GM21390 (cell line): ENCODE measurements around the gene HSD17B8.

Experiments used
- ATAC-seq: cut with Tn5 transposase; IDR thresholded peaks from one replicate; pipeline ENCODE4 v1.9.1; 2021; ENCODE audit not compliant: unreplicated experiment

Gene HSD17B8

DNA sequence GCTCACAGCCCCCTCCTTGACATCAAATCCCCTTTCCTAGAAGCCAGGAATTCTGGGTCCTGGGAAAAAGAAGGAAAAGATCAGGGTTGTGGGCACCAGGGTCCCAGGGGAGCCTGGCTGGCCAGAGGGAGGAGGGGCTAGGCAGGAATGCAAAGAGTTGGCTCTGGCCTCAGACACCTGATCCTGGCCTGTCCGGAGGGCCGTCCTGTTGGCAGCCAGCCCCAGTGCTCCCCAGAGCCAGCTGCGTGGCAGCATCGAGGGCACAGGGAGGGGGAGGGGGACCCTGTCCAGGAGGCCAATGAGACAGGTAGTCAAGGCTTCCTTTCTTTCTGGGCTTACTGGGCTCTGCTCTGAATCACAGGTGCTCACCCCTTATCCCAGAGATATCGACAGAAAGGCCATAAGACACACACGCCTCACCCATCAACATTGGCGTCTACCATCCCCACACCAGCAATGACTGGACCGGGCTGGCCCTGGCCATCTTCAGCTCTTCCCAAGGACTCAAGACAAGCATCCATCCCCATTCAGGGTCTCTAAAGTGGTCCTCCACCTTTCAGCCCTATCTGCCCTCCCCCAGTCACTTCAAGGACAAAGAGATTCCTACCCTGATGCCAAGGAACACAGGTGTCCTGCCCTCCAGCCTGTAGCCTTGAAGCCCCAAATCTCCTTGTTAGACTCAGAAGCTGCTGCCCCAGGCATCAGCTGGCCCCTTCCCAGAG lies 12.9 kb upstream of the HSD17B8 start:
- ATAC-seq = no peak

- ATAC-seq = no peak
These were observed 12.3 kb upstream of the HSD17B8 start, which contains the start of gene COL11A2 for GRCh38 chr6:33192105-33192646. TSS of gene COL11A2 (minus strand) at chr6:33192467. CDS start at chr6:33192240, 227 bp downstream.

- no peak for ATAC-seq
These were observed 11.5 kb upstream of the HSD17B8 start for GRCh38 chr6:33192671-33193602.

DNA sequence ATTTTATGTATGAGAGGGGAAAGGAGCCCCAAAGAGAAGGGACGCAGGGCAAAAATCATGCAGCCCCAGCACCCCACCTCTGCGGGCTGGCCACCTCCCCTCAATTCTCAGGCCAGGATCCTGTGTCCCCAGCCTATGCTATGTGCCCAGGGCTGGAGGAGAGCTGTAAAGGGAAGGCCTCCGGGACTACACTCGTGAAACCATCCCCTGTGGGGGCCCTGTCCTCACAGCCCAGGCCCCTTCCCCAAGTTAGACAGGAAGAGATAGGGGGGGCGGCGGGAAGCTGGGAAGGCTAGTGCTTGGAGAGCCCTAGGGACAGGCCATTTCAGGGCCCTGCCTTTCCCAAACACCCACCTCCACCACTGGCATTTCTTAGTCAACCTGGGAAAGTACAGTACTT lies 10.8 kb upstream of the HSD17B8 start:
- ATAC-seq = no peak

DNA sequence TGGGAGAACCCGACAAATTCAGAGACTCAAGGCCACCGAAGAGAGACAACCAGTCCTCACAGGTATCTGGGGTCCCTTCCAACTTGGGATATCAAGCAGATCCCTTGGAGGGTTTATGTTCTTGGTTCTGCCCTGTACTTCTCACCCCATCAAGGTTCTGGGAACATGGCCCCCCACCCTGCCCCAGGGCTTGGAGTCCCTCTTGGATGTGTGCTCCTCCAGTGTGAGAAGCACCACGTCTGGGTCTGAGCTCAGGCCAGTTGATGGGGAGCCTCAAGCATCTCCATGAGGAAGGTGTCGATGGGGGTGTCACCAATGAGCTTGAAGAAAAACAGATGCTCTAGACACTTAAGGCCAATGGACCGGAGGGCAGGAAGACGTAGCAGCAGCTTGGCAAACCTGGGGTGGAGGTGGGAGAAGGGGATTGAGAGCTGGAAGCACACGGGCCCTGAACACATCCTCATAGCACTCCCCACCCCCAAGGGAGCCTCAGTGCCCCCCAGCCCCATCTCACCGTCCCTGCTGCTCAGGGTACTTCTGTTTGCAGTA lies 9.9 kb upstream of the HSD17B8 start:
- ATAC-seq = no peak

DNA sequence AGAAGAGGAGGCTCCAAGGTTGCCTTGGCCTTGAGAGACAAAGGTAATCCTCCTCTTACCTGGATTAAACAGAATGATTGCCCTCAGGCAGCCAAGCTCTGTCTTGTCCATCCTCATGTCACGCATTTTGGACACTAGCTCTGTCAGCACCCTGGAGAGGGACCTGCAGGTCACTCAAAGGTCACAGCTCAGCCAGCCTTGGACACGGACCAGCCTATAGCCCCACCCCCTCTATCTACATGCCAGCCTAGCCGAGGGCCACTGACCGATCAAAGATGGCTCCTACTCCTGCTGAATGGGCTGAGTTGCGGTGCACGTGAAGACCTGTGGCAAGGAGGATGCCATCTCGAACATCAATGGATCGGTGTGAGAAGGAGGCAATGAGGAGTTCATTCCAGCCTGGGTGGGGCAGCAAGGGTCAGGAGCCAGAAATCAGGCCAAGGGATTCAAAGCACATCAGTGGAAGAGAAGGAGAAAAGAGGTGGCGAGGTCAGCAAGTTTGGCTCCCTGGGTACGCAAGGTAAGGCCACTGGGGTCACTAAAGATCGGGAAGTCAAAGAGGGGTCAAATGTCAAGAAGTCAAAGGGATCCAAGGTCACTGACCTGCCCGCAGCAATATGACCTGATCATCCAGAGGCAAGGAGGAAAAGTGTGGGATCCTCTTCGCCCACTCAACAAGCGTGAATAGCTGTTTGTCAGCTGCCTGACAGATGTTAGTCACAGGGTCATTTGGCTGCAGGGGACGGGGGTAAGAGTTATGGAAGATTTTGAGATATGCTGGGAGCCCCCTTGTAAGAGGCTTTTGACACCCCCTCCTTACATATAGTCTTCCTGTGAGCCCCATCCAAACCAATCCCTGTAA lies 8.9 kb upstream of the HSD17B8 start:
- no peak for ATAC-seq

DNA sequence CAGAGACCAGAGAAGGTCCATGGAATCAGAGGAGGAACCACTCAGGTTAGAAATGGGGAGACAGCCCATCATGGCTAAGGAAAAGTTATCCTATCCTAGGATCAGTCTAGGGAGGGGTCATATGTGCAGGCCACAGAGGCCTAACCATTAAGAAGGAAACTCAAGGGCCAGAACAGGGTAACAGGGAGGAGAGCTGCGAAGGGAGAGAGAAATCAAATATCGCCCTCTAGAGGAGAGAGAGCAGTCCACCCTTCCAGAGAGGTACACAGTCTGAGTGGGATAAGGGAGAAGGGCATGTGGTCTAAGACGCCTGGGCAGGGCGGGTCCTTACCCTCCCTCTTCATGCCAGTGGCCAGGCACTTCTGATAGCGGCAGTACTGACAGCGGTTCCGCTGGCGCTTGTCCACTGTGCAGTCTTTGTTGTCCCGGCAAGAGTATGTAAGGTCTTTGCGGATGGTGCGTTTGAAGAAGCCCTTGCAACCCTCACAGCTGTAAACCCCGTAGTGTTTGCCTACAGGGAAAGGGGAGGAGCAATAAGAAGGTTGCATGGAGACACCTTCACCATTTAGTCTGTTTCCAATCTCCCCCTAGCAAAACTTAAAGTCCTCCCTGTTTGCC lies 6.9 kb upstream of the HSD17B8 start:
- no peak for ATAC-seq

- ATAC-seq = no peak
These were observed 6.1 kb upstream of the HSD17B8 start for GRCh38 chr6:33198159-33198852.

DNA sequence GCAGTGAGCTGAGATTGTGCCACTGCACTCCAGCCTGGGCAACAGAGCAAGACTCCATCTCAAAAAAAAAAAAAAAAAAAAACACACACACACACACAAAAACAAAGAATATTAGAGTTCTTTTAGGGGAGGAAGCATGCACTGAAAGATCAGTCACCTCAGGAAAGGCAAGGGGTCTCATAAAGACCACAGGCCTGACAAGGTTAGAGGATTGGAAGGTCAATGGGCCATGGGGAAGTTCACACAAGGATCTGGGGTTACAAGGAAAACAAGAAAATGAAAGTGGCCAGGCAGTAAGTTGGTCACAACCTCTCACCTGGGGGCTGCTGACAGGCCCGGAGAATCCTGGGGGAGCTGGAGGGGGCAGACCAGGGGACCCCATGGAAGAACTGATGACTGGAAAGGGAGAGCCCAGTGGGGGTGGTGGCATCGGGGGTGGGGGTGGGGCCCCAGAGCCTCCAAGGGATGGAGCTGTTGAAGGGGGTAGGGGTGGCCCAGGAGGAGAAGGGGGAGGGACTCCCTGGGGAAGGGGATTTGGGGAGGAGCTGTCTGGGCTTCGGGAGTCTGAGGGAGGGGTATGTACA lies 5.5 kb upstream of the HSD17B8 start:
- ATAC-seq = no peak

DNA sequence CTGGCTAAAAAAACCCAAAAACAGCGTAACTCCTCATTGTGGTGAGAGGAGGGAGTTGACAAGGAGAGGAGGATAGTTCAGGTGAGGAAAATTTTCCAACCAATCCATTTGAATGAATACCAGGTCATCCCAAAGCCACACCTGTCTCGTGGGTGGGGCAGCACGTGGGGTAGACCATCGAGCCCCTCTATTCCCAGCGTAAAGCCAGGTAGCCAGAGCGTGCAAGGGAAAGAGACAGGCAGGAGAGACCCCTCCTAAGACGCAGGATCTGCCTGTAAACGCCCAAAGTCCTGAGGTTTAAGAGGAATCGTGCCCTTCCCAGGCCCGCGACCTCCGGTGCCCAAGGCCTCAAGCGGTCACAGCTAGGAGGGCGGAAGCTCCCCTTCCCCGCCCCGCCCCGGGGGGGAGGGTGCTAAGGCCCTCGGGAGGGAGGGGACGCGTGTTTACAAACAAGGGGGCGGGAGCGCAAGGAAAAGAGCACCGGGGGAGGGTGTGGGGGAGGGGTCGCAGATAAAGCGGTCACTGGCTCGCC lies 4.7 kb upstream of the HSD17B8 start:
- peak; percentile 22 for ATAC-seq

DNA sequence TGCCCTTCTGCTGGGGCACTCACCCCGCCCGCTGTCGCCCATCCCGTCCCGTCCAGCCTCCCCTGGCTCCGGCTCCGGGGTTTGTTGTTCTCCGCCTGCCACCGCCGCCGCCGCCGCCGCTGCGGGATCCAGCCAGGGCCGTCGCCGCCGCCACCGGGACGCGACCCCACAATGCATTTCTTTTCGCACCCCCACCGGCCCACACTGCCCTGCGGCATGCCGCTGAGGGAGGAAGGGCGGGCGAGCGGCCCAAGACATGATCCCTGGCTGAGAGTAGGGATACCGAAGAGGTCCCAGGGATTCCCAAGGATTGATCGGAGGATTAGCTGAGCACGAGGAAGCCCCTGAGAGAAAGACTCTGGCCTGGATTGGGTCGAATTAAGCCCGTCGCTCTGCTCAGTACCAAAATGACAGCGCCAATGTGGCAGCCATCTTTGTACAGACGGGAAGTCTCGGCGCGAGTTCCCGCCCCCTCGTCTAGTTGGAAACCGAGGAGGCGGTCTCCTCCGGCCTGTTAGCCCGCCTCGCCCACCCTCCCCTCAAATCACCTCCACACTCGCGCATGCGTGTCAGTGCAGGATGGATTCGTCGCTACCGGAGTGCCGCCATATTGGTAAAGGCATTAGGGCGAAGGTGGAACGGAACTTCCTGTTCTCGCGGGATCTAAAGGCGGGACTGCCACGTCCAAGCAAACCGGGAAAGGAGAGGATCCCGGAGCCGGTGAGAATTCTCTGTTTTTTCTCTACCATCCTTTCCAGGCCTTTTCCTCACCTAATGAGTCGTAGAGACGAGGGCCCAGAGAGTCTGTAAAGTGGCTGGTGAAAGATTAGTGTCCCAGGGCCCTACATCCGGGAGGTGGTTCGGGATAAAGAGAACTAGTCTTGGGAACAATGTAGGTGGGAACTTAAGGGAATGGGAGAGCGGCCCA lies 4.0 kb upstream of the HSD17B8 start, which contains the start of the genes RXRB and SLC39A7:
Gene RXRB, minus strand, starts transcription at position 447 of the 928 bp plus-strand sequence. Its CDS starts 189 bp downstream, at position 258.
Gene SLC39A7, plus strand, starts transcription at position 649 of the 928 bp plus-strand sequence. CDS start 379 bp downstream, outside the sequence.
- peak; percentile 47 for ATAC-seq

- ATAC-seq = no peak
These were observed 3.3 kb upstream of the HSD17B8 start for GRCh38 chr6:33201147-33201545.

GRCh38 chr6:33201935-33202334 lies 2.5 kb upstream of the HSD17B8 start:
- no peak for ATAC-seq

DNA sequence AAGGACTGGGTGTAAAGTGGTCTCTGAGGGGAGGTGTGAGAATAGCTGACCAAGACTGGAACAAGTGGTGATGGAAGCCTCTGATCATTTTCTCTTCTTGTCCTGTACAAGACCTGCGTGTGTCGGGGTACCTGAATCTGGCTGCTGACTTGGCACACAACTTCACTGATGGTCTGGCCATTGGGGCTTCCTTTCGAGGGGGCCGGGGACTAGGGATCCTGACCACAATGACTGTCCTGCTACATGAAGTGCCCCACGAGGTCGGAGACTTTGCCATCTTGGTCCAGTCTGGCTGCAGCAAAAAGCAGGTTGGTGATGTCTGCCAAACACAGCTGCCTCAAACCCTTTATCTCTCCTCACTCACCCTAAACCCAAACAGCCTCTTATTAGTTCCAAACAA lies 1.7 kb upstream of the HSD17B8 start:
- ATAC-seq = no peak

- ATAC-seq = no peak
These were observed 851 bp upstream of the HSD17B8 start for GRCh38 chr6:33203443-33204164.

- no peak for ATAC-seq
These were observed 365 bp upstream of the HSD17B8 start for GRCh38 chr6:33204165-33204414.
